Measurements from ENCODE around the gene STX10.
A peak's percentile ranks its signal among the peaks of the same experiment; 100 is the strongest.
"Not testable (repeated sequence)": the region's sequence is repeated elsewhere in the genome, so short reads cannot be mapped to it uniquely, and the experiment has no call there.

The STX10 gene

GRCh38 chr19:13164343-13165161 lies 14.4 kb upstream of the STX10 start:
- DNase-seq: peak; percentile 36

- DNase-seq: peak; percentile 48
Observed at GRCh38 chr19:13163609-13164342, 13.6 kb upstream of the STX10 start.

- DNase-seq: peak; percentile 84
Observed at GRCh38 chr19:13162724-13163608, 12.8 kb upstream of the STX10 start.

- no peak for DNase-seq
Observed at GRCh38 chr19:13160557-13160956, 10.4 kb upstream of the STX10 start.

- no peak for DNase-seq
Observed at GRCh38 chr19:13159713-13160112, 9.5 kb upstream of the STX10 start.

GRCh38 chr19:13155472-13156359 lies 5.5 kb upstream of the STX10 start:
- peak; percentile 62 for DNase-seq

- DNase-seq: peak; percentile 86
Observed at GRCh38 chr19:13154911-13155471, 4.8 kb upstream of the STX10 start.

GRCh38 chr19:13154241-13154778 lies 4.1 kb upstream of the STX10 start:
- DNase-seq: peak; percentile 60

GRCh38 chr19:13153569-13154240 lies 3.5 kb upstream of the STX10 start:
- DNase-seq: no peak

GRCh38 chr19:13152974-13153568 lies 2.9 kb upstream of the STX10 start:
- DNase-seq: peak; percentile 93

GRCh38 chr19:13152356-13152973 lies 2.3 kb upstream of the STX10 start:
- DNase-seq: no peak

GRCh38 chr19:13151605-13152355 lies 1.6 kb upstream of the STX10 start:
- peak; percentile 94 for DNase-seq

GRCh38 chr19:13150931-13151604 lies 893 bp upstream of the STX10 start:
- peak; percentile 28 for DNase-seq

- peak; percentile 38 for DNase-seq
Observed at GRCh38 chr19:13149628-13150186, 468 bp downstream of the STX10 start.

GRCh38 chr19:13149173-13149627 lies 975 bp downstream of the STX10 start:
- DNase-seq: not testable (repeated sequence)

GRCh38 chr19:13146763-13147563 lies 3.2 kb downstream of the STX10 start:
- no peak for DNase-seq

GRCh38 chr19:13139633-13140311 lies 10.4 kb downstream of the STX10 start:
- DNase-seq: no peak
